Measurements from ENCODE around the gene SPATA13. TPM values are rescaled to one million over a fixed set of nuclear protein-coding genes. Genes with fewer than 3 reads are reported as not detected.

SPATA13 gene
- total RNA-seq, 6 experiments from 2014 or later: 7.0 to 9.2 (median 8.4) TPM

DNA sequence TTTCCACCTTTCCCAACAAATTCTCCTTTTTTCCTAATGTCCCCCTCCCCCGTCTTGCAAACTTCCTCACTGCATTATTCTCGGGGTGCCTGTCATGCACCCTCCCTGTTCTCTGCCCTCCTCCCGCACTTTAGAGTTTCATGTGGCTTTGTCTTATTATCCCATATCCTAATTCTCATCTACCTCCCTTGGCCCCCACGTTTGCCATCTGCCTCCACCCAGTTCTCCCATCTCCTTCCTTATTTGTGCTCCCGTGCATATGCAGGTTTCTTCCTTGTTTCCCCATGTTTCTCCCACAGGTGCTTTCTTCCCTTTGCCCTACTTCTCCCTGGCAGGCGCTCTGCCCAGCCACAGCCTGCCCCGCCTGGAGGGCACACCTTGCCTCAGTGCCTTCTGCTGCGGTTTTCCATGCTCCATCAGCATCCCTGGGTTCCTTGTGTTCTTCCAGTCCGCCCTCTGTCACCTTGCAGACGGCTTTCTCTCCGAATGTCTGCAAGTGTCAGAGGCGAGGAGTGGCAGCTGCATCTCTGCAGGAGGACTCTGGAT lies 1.5 kb downstream of the SPATA13 start:
- H3K27ac Mint-ChIP-seq: peak overlapping the region; percentile 21; the same call in 1 of the 2 replicates
- H3K9me3 Mint-ChIP-seq: no peaks in the 10 kb centered on the region
- TF ChIP-seq, protein P1, sequence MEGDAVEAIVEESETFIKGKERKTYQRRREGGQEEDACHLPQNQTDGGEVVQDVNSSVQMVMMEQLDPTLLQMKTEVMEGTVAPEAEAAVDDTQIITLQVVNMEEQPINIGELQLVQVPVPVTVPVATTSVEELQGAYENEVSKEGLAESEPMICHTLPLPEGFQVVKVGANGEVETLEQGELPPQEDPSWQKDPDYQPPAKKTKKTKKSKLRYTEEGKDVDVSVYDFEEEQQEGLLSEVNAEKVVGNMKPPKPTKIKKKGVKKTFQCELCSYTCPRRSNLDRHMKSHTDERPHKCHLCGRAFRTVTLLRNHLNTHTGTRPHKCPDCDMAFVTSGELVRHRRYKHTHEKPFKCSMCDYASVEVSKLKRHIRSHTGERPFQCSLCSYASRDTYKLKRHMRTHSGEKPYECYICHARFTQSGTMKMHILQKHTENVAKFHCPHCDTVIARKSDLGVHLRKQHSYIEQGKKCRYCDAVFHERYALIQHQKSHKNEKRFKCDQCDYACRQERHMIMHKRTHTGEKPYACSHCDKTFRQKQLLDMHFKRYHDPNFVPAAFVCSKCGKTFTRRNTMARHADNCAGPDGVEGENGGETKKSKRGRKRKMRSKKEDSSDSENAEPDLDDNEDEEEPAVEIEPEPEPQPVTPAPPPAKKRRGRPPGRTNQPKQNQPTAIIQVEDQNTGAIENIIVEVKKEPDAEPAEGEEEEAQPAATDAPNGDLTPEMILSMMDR (IDR thresholded peaks at IDR 0.05): no peak
- H3K4me1 Mint-ChIP-seq (ENCODE audit: low read depth): peaks cover 59% of the 10 kb centered on the region
- DNase-seq: no peak
- H3K27me3 Mint-ChIP-seq (ENCODE audit: insufficient read depth): peaks cover 5% of the 10 kb centered on the region
- peak overlapping the region; percentile 89 for H3K4me3 Mint-ChIP-seq
- H3K36me3 Mint-ChIP-seq (ENCODE audit: low read depth): peaks cover 10% of the 10 kb centered on the region

GRCh38 chr13:24162604-24163003 lies 2.1 kb downstream of the SPATA13 start:
- TF ChIP-seq, protein P1 (IDR thresholded peaks at IDR 0.05): no peak
- no peaks in the 10 kb centered on the region for H3K9me3 Mint-ChIP-seq
- no peak for DNase-seq
- H3K4me3 Mint-ChIP-seq: peak overlapping the region; percentile 89; the same call in 1 of the 2 replicates
- peaks cover 5% of the 10 kb centered on the region for H3K27me3 Mint-ChIP-seq (ENCODE audit: insufficient read depth)
- H3K4me1 Mint-ChIP-seq (ENCODE audit: low read depth): peaks cover 64% of the 10 kb centered on the region
- H3K27ac Mint-ChIP-seq: no peak overlapping the region
- peaks cover 15% of the 10 kb centered on the region for H3K36me3 Mint-ChIP-seq (ENCODE audit: low read depth)

DNA sequence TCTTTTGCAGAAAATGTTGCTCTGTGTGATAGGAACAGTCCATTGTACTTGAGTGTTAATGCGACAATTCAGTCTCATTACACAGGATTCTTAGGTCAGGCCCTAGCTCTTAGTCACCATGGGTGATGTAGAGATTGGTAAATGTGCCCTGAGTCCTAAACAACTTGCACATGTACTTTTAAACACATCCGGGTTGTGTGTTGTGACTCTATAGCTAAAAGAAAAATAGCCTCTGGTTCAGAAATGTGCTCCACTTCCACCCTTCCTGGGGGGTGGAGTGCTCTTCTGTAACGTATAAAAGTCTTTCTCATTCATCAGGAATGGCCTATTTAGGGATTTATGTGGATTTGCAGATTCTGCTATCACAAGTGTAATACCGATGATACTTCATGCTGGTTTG lies 5.2 kb downstream of the SPATA13 start:
- Mint-ChIP-seq H3K27me3 (ENCODE audit: insufficient read depth) (peaks cover 5% of the 10 kb centered on the region), H3K4me1 (ENCODE audit: low read depth) (peaks cover 69% of the 10 kb centered on the region), H3K9me3 (no peaks in the 10 kb centered on the region), H3K4me3 (peak overlapping the region; percentile 74), H3K36me3 (ENCODE audit: low read depth) (peaks cover 21% of the 10 kb centered on the region), H3K27ac (peak overlapping the region; percentile 90)
- TF ChIP-seq, protein P1 (IDR thresholded peaks at IDR 0.05): no peak
- DNase-seq: peak; percentile 86

DNA sequence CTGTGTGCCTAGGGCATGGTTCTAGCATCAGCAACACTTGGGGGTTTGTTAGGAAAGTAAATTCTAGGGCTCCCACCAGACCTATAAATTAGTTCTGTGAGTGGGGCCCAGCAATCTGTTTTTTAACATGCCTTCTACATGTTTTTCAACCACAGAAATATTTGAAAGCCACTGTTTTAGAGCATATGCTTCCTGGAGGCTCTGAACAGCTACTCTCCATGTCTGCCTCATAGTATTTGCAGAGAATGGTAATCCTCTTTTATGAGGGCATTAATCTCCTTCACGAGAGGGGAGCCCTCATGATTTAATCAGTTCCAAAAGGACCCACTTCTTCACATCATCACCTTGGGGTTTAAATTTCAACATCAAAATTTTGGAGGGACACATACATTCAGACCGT lies 6.0 kb downstream of the SPATA13 start:
- peaks cover 5% of the 10 kb centered on the region for H3K27me3 Mint-ChIP-seq (ENCODE audit: insufficient read depth)
- H3K27ac Mint-ChIP-seq: peak overlapping the region; percentile 90
- no peak overlapping the region for H3K4me3 Mint-ChIP-seq
- no peak for DNase-seq
- no peaks in the 10 kb centered on the region for H3K9me3 Mint-ChIP-seq
- TF ChIP-seq, protein P1 (IDR thresholded peaks at IDR 0.05): no peak
- H3K36me3 Mint-ChIP-seq (ENCODE audit: low read depth): peaks cover 21% of the 10 kb centered on the region
- H3K4me1 Mint-ChIP-seq (ENCODE audit: low read depth): peaks cover 67% of the 10 kb centered on the region

DNA sequence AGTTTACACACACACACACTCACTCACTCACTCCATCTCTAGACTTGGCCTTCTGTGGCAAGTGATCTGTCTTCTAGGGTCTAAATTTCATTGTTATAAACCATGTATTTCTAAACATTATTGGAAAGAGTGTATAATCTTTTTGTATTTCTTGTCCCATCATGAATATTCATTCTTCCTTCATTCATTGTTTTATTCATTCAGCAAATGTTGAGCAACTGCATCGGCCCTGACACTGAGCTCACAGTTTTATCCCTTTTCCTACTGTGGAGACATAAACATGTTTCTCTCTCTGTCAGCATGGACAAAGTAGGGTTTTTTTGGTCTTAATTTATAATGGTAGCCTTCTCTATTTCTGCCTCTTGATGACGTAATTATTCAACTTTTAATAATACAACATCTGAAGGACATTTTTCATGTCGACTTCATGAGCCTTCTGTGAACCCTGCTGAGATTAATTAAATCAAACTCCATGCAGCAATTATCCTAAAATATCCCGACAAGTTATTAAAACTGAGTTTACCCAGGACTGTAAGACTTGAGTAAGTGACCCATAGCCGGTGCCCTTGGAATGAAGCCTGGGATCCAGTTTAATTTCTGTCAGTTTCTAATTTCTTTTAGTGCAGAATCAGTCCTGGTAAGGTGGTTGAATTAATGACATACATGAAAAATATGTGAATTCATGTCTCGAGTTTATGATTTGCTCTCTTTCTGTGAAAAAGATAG lies 7.3 kb downstream of the SPATA13 start:
- no peaks in the 10 kb centered on the region for H3K9me3 Mint-ChIP-seq
- TF ChIP-seq, protein P1 (IDR thresholded peaks at IDR 0.05): no peak
- H3K27ac Mint-ChIP-seq: peak overlapping the region; percentile 90
- H3K36me3 Mint-ChIP-seq (ENCODE audit: low read depth): peaks cover 21% of the 10 kb centered on the region
- no peak for DNase-seq
- peaks cover 55% of the 10 kb centered on the region for H3K4me1 Mint-ChIP-seq (ENCODE audit: low read depth)
- no peak overlapping the region for H3K4me3 Mint-ChIP-seq
- H3K27me3 Mint-ChIP-seq (ENCODE audit: insufficient read depth): no peaks in the 10 kb centered on the region; the same call in 1 of the 2 replicates
